GM19240 (cell line): ENCODE results near the gene NOP14.
"Not testable (repeated sequence)": the region's sequence is repeated elsewhere in the genome, so short reads cannot be mapped to it uniquely, and the experiment has no call there.

ENCODE experiments used
- DNase-seq: peaks from one replicate; pipeline ENCODE4 v3.0.0; 2011; ENCODE audit warnings: low spot score; ENCODE audit not compliant: insufficient read length

NOP14 gene

DNA sequence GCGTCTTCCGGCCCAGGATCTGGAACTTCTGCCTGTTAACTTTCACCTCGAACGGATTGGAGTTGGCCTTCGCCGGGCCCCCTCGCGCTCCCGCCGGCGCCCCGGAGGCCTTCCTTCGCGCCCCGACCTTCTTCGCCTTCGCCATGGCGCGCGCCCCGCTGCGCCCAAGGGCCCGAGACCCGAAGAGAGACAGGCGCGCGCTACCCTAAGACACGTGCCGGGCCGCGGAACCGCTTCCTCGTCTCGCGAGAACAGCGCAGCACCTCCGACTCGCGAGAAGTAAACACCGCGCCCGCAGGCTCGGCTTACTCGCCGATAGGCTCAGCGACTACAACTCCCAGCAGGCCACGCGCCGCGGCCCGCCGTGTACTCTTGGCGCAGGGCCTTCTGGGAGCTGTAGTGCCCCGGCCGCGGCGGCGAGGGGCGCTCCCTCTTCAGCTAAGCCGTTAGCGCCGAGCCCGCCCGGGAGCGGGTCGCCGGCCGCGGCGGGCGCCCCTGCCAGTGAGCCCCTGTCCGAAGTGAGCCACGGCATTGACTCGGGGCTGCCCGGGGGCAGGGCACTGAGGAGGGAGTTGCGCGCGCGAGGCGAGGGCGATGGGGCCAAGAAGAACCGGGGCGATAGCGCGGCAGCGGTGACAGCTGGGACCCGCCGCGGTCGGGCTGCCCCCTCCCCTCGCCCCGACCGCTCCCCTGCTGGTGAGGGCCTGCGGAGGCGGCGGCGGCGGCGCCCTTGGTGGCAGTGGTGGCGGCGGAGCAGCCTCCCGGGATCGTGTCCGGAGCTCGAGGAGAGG is at the start of gene NOP14, which contains the start of gene GRK4:
NOP14 (minus strand) TSS at position 232 of the 791 bp plus-strand sequence; CDS start at position 145, 87 bp downstream.
GRK4 (plus strand) TSS at position 397 of the 791 bp plus-strand sequence. CDS start 500 bp downstream, outside the sequence.
- DNase-seq: peak; percentile 96

DNA sequence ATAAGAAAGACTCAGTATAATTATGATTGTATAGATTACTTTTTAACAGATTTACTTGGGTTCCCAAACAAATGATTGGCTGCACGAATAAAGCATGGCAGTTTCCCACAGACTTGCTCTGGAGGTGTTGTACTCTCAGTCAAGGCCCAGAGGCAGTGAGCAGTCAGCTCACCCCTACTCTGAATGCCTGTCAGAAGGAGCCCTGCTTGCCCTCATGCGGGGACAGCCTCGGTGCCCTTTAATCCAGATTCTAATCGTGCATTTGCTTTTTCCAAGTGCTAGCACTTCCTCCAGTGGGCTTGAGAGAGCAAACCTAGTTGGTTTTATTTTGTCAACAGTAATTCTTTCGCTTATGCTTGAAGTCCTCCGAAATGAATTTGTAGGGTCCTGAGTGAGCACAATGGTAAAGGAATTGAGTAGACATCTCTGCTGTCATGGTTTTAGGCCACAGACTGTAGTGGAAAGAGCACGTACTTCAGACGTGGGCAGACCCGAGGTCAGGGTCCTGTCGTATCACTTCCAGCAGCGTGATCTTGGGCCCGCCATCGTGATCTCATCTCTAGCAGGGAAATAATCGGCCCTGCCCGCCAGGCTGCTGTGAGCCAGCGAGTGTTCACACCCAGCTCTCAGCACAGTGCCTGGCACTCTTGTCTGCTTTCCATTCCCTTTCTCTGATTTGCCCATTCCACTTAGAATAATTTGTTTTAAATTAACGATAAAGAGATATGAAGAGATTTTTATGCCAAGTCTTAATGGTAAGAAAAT is 48.4 kb upstream of the NOP14 start:
- DNase-seq: no peak

DNA sequence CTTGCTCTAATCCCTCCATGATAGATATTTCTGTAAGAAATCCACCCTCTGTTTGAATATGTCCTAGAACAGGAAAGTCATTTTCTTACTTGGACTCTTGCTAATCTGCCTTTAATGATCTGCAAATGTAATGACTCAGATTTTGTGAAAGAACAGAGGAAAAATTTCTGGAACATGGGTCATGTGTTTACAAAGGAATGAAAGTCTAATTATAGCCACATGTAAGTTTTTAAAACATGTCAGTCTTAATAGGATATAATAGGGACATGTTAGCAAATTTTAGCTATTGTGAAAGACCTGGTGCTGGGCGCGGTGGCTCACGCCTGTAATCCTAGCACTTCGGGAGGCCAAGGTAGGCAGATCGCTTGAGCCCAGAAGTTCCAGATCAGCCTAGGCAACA is 47.8 kb upstream of the NOP14 start:
- no peak for DNase-seq

DNA sequence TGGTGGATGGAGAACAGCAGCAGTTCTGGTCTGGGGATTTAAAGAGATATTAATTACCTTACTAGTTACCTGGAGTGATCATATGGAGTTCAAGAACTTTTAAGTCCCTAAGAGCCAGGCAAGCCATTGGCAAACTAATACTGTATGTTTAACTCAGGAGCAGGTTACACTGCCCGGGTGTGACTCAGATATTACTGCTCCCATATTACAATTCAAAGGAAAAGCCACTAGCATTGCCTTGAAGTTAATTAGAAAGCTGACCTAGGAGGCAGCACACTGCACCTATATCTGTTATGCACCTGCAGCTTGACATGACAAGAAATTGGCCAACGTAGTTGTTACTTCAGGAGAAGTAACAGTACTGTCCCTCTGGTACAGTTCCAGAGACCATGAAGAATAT is 47.4 kb upstream of the NOP14 start:
- no peak for DNase-seq

DNA sequence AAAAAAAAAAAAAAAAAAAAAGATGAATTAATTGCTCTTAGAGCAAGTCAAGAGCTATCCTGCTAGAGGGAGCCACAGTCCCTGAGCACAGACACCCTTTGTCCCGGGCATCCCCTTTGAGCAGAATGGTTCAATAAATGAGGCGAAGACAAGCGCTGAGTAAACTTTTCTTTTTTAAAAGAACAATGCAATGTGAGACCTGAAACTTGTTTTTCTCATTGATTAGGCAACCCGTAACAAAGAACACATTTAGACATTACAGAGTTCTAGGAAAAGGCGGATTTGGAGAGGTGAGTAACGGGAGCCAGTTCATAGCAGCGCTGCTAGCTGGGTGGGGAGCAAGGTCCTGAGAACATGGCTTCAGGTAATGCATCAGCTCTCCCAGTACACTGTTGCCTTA is 46.2 kb upstream of the NOP14 start:
- no peak for DNase-seq

DNA sequence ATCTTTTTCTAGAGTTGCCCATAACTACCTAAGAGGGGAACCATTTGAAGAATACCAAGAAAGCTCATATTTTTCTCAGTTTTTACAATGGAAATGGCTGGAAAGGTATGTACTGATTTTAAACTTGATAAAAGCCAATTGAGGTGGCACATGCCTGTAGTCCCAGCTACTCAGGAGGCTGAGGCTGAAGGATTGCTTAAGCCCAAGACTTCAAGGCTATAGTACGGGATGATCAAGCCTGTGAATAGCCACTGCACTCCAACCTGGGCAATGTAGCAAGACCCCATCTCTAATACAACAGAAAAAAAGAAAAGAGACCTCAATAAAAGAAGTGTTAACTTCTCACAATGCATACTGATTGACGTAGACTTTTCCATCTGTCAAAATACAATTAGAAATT is 44.5 kb upstream of the NOP14 start:
- no peak for DNase-seq

DNA sequence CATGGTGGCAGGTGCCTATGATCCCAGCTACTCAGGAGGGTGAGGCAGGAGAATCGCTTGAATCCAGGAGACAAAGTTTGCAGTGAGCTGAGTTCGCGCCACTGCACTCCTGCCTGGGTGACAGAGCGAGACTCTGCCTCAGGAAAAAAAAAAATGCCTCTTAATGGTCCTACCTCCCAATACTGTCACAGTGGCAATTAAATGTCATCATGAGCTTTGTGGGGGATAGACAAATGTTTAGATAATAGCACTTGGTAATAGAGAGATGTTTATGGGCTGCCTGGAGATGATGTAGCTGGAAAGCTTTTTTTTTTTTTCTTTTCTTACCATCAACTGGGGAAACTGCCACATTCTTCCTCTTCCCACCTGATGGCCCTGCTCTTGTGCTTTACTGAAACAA is 33.2 kb upstream of the NOP14 start:
- no peak for DNase-seq

DNA sequence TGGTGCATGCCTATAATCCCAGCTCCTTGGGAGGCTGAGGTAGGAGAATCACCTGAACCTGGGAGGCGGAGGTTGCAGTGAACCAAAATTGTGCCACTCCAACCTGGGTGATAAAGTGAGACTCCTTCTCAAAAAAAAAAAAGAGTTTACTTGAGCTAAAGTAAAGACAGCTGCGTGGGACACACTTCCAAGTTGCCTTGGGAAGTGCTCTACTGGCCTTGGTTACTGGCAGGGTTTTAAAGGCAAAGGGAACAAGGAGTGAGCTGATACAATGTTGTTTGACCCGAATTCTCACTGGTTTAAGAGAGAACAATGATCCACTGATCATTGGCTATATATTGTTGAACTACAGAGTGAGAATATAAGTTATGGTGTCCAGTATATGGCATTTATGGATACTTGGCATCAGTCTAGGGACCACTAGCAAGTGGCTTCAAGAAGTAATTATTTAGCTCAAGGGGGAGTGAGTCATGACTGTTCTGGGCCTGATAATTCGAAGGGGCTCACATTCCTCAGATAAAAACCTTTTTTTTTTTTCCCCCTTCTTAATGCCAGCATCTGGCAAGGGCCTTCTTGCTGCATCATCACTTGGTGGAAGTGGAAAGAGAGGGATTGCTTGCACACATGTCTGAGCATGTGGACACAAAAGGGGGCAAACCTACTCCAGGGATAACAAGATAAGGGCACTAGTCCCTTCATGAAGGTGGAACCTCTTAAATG is 32.5 kb upstream of the NOP14 start:
- DNase-seq: no peak

DNA sequence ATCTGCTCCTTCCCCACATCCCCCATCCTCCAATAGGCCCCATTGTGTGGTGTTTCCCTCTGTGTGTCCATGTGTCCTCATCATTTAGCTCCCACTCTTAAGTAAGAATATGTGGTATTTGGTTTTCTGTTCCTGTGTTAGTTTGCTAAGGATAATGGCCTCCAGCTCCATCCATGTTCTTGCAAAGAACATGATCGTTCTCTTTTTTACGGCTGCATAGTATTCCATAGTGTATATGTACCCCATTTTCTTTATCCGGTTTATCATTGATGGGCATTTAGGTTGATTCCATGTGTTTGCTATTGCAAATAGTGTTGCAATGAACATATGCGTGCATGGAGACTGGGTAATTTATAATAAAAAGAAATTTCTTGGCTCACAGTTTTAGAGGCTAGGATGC is 31.7 kb upstream of the NOP14 start:
- DNase-seq: no peak

DNA sequence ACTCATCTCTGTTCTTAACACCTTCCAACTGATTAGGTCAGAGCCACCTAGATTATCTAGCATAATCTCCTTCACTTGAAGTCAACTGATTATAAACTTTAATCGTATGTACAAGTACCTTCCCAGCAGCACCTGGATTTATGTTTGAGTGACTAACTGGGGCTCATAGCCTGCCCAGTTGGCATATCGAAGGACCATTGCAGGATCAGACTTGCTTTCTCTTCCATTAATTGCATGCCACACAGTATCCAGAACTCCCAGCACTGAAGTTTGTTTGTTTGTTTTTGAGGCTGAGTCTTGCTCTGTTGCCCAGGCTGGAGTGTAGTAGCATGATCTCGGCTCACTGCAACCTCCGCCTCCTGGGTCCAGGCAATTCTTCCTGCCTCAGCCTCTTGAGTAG is 28.0 kb upstream of the NOP14 start:
- DNase-seq: no peak

DNA sequence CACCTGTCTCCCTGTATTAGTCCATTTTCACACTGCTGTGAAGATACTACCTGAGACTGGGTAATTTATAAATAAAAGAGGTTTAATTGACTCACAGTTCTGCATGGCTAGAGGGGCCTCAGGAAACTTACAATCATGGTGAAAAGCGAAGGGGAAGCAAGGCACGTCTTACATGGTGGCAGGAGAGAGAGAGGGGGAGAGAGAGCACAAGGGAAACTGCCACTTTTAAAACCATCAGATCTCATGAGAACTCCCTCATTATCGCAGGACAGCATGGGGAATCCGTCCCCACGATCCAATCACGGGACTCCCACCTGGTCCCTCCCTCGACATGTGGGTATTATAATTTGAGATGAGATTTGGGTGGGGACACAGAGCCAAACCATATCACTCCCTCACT is 20.5 kb upstream of the NOP14 start:
- not testable (repeated sequence) for DNase-seq

DNA sequence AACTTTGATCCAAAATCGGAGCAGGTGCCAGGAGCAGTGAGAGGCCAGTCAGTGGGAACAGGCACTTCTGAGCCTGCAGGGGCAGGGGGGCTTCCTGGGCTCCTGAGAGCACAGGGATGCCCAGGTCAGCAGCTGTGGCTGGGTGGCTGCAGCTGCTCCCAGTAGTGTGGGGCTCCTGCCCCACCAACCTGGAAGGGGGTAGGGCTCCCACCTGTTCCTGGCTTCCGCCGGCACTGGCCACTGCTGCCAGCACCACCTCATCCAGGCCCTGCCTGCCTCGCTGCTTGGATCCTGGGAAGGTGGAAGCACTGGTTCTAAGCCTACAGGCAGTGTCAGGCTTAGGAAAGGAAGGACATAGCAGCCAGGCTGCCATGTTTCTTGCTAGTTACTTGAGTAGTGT is 18.8 kb upstream of the NOP14 start:
- DNase-seq: no peak

DNA sequence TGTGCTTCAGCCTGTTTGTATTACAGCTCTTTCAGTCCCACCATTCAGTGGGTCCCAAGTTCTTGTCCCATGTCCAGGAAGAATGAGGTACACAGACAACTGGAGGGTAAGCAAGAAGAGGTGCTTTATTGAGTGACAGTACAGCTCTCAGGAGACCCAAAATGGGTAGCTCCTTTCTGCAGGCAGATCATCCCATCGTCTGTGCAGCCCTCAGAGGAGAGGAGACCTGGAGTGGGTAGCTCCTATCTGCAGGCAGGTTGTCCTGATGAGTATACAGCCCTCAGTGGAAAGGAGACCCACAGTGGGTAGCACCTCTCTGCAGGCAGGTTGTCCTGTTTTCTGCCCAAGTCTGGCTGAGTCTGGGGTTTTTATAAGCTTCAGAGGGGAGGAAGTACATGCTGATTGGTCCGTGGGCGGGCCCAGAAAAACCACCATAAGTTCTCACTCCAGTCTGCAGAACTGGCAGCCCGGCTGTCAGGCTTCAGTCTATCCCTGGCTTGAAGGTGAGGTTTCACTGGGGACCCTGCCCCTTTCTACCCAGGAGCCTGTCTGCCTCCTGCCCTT is 18.1 kb upstream of the NOP14 start:
- DNase-seq: no peak

DNA sequence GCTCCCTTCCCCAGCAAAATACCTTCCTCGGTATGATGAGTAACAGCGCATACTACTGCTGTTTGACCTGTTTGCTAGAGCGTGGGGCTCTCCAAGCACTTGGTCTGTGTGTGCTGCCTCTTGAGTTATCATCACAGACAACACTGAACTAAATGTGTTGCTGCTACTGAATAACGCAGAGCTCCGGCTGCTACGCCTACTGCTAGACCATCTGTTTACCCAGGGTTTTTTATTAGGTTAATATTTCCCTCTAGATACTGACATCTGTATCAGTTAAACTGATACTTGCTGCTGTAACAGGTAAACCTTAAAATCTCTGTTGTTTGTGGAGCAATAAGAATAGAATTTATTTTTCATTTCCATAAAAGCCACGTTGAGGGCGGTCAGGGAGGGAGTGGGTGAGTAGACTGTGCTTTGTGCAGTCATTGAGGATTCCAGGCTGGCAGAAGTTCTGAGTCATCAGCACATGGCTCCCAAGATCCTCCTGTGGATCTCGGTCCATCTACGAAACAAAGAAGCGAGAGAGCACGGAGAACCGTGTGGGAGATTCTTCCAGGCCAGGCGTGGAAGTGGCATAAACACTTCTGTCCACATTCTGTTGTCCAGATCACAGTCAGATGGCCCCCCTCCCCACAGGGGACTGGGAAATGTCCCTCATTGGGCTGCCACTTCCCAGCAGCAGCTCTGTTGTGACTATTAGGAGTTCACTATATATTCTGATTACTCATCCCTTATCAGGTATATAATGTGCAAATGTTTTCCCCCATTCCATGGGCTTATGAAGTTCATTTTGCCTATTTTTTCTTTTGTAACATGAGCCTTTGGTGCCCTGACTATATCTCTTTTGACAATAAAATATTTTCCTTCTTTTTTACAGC is 14.2 kb upstream of the NOP14 start:
- no peak for DNase-seq

DNA sequence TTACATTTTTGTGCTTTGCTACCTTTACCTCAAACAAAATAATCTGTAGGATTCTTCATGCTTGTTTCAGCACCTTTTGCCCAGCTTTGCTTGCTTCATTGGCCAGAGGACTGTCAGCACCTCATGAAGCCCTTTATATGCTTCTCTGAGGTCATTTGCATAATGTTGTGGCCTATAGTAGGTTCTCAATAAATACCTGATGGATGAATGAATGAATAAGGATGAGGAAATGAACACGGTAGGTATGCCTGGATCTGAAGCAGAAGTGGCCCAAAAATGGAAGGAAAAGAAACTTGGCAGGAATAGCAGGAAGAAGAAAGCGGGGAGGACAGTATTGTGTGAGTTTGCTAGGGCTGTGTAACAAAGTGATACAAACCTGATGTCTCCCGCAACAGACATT is 8.1 kb upstream of the NOP14 start:
- DNase-seq: no peak

DNA sequence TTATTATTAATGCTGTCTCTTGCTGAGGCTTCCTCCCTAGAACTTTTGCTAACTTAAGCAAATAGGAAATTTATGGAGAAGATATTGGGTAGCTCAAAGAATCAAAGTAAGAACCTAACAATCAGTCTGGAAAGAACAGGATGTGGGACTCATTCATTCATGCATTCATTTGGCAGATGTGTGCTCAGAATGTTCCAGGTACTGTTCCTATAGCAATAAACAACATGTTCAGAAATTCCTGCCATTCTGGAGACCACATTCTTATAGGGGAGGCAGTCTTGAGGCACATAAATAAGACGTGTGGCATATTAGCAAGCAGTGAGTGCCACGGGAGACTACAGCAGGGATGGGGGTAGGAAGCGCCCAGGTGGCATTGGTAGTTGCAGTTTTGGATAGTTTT is 5.2 kb upstream of the NOP14 start:
- no peak for DNase-seq

DNA sequence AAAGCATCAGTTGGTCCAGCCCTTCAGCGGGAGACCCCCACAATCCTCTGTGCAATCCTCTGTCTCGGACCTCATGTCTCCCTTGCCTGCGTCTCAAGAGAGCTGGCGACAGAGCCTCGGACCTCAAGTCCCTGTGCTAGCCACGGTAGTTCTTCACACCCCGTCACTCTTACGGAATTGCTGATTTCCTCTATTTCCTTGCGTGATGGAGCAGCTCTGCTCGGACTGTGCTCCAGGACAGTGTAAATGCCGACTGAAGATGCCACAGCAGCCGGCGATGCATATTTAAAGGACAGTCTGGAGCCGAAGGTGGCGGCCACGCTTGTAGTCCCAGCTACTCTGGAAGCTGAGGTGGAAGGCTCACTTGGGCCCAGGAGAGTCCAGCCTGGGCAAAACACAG is 2.1 kb upstream of the NOP14 start:
- no peak for DNase-seq

DNA sequence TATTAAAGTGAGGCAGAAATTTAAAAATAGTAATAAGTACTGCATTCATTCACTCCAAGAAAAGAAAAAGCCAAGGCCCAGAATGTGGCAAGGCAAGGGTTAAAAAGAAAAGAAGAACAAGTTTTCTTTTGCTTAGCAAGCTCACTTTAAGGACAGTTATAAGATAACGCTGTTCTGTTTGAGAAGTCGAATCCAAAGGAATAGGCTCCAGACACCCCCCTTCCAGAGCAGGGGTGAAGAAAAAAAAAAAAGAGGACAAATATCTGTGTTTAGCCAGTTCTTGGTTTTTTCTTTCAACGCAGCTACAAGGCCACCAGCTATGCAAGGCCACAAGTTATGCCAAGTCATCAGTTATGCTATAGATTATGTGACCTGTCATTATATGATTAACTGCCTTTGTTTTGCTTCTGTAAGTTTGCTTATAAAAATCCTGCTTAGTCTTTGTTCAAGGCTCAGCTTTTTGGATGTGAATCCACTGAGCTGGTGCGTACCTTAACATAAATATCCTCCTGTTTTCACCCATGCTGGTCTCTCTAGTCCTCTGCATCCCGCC is 1.6 kb upstream of the NOP14 start:
- no peak for DNase-seq

DNA sequence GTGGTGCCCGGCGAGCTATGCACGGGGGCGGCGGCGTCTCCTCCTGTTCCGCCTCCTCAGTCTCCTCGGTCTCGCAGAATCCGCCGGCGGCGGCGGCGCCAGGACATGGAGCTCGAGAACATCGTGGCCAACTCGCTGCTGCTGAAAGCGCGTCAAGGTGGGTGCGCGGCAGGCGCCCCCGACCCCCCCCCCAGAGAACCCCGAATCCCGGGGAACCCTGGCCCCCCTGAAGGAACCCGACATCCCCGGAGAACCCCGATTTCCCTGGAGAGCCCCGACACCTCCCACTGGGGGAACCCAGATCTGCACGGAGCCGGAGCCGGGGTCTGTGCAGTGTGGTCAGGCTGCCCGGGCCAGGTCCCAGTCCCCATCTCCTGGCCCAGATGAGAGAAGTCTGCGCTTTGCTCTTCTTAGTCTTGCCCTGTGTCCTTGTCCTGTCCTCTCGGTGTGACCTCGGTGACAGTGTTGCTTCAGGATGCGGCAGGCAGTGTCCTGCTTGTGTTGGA is 813 bp upstream of the NOP14 start:
- DNase-seq: no peak

DNA sequence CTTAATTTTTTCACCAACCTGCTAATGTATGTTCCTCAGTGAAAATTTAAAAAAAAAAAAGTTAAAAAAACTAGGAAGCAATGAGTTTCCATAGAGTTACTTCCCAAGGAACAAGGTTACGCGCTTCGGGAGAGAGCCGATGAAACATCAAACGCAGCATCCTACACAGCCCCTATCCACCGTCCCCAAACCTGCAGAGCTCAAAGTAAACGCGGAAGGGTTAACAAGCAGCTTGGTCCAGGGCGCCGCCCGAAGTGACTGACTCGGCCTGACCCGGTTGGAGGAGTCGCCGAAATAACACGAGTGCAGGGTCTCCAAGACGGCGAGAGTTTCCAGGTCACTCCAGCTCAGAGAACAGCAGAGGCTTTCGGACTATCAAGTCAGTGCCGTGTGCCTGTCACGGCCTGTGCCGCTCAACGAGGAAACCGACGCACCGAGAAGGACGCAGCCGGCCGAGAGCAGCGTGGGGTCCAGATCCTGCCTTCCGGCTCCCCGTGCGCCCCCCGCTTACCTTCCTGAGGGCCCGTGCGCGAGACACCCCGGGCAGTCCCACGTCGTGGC is 512 bp downstream of the NOP14 start:
- DNase-seq: no peak
